PC-9 (cell line): ENCODE results near the gene EXOC4.

Experiments
- EZH2 ChIP-seq: fragments of 200-600 bp; sonication (generic); IDR thresholded peaks from 2 replicates; pipeline ENCODE4 v1.8.0; 2017; ENCODE audit warnings: antibody characterized with exemption, low read depth
- TF ChIP-seq, protein P1 (sequence below): fragments of 200-600 bp; sonication (generic); conservative IDR thresholded peaks from 2 replicates; pipeline ENCODE4 v1.6.1; 2017; ENCODE audit warnings: mixed run types, antibody characterized with exemption, mild to moderate bottlenecking, moderate library complexity

DNA sequence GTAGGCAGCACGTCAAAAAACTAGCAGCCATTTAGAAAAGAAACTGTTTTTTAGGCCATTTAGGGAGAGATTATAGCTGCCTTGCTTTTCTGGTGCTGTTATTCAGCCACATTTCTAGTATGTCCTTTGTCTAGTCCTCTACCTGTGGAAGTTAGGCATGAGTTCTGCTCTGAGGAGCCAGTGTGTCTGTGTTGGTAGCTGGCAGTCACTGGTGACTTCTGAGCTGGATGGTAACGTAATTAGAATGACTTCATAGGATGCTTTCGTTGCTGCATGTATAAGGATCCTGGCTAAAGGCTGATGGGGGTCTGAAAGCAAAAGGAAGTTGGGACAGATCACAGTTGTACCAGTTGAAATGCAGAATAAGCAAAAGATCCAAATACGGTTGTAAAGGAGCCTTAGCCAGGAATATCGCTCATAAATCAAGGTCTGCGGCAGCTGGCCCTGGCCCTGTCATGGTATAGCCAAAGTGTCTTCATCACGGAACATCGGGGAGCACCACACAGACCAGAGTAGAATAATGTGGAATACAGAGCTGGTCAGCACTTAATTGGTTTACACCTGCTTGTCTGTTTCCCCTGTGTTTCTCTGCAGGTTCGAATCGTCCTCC, 226.7 kb downstream of the EXOC4 start:
- no peak for TF ChIP-seq EZH2
- TF ChIP-seq, protein P1, sequence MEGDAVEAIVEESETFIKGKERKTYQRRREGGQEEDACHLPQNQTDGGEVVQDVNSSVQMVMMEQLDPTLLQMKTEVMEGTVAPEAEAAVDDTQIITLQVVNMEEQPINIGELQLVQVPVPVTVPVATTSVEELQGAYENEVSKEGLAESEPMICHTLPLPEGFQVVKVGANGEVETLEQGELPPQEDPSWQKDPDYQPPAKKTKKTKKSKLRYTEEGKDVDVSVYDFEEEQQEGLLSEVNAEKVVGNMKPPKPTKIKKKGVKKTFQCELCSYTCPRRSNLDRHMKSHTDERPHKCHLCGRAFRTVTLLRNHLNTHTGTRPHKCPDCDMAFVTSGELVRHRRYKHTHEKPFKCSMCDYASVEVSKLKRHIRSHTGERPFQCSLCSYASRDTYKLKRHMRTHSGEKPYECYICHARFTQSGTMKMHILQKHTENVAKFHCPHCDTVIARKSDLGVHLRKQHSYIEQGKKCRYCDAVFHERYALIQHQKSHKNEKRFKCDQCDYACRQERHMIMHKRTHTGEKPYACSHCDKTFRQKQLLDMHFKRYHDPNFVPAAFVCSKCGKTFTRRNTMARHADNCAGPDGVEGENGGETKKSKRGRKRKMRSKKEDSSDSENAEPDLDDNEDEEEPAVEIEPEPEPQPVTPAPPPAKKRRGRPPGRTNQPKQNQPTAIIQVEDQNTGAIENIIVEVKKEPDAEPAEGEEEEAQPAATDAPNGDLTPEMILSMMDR, result no peak
